Thyroid gland (tissue), 4 donors: ENCODE results near the gene PLCB1.

Experiments used
- POLR2A ChIP-seq, 2 donors: fragments of 450-650 bp; IDR thresholded peaks; one replicate each; pipeline ENCODE4 v1.6.1; 2017; ENCODE audit warnings: antibody characterized with exemption in 2 of 2, mild to moderate bottlenecking in 2 of 2, moderate library complexity in 1 of 2
- TF ChIP-seq, protein P1 (sequence below), 6 experiments: fragments of 200-600 bp in 3 of 6; fragments of 450-650 bp in 3 of 6; sonication (generic) in 3 of 6; IDR thresholded peaks; one replicate each; pipeline ENCODE4 v1.5.1; 2016 to 2019; ENCODE audit warnings: antibody characterized with exemption in 6 of 6, mild to moderate bottlenecking in 2 of 6, inconsistent platforms in 1 of 6, moderate library complexity in 1 of 6

DNA sequence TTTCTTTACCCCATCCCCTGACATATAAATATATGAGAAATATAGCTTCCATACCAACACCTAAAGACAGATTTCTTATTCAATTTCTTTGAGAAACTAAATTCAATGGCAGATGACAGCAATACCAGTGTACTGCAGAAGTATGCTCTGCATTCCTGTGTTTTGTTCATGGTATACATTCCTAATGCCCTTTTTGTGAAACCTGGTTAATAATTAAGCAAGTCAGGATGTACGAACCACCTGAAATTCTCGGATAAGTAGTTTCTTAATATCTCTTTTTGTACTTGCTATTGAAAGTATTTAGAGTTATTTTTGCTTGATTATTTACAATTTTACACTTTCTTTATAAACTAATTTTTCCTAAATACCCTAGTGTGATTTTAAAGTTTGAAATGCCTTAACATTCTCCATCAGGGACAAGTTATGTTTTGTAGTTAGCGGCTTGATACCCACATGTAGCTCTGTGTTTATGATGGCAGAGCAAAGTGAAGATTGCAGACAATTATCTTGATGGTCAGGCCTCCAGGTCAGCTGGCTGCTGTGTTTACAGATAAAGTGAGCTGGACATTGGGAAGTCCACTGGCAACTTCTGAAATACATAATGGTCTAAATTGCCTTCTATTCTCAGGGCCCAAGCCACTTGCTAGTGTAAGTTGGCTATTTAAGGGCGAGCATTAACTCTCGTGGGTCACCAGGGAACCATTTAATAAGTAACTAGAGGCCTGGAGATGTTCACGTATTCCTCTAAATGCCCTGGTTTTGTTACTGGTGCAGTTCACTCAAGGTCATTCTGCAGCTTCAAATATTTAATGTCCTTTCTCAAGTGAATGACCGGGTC is 58.2 kb downstream of the PLCB1 start:
- TF ChIP-seq POLR2A (IDR thresholded peaks at IDR 0.05), result no peak
- TF ChIP-seq, protein P1, sequence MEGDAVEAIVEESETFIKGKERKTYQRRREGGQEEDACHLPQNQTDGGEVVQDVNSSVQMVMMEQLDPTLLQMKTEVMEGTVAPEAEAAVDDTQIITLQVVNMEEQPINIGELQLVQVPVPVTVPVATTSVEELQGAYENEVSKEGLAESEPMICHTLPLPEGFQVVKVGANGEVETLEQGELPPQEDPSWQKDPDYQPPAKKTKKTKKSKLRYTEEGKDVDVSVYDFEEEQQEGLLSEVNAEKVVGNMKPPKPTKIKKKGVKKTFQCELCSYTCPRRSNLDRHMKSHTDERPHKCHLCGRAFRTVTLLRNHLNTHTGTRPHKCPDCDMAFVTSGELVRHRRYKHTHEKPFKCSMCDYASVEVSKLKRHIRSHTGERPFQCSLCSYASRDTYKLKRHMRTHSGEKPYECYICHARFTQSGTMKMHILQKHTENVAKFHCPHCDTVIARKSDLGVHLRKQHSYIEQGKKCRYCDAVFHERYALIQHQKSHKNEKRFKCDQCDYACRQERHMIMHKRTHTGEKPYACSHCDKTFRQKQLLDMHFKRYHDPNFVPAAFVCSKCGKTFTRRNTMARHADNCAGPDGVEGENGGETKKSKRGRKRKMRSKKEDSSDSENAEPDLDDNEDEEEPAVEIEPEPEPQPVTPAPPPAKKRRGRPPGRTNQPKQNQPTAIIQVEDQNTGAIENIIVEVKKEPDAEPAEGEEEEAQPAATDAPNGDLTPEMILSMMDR (IDR thresholded peaks at IDR 0.05), result no peak
